HepG2 (cell line): ENCODE data around the gene STX10. TPM values are rescaled to one million over a fixed set of nuclear protein-coding genes. Genes with fewer than 3 reads are reported as not detected.

Experiments used
- ATF2 ChIP-seq: sonication (generic); formaldehyde crosslinking; IDR thresholded peaks from 2 replicates; pipeline ENCODE4 v1.4.0; 2020; ENCODE audit warnings: missing genetic modification reagents
- CENPBD1 ChIP-seq: sonication (generic); formaldehyde crosslinking; IDR thresholded peaks from 2 replicates; pipeline ENCODE4 v1.8.0; 2022; ENCODE audit warnings: missing genetic modification reagents, low read depth, mild to moderate bottlenecking, borderline replicate concordance
- EZH2 ChIP-seq: conservative IDR thresholded peaks from 2 replicates; pipeline ENCODE4 v1.6.1; 2012; ENCODE audit warnings: mild to moderate bottlenecking, low read depth, low read length, moderate library complexity
- FOXM1 ChIP-seq: sonication (generic); formaldehyde crosslinking; IDR thresholded peaks from 2 replicates; pipeline ENCODE4 v1.5.0; 2020; ENCODE audit warnings: missing genetic modification reagents
- HOXA5 ChIP-seq: sonication (generic); formaldehyde crosslinking; IDR thresholded peaks from 2 replicates; pipeline ENCODE4 v1.4.0; 2020; ENCODE audit warnings: missing genetic modification reagents
- IRF2 ChIP-seq: IDR thresholded peaks from 2 replicates; pipeline ENCODE4 v1.6.1; 2018; ENCODE audit warnings: missing genetic modification reagents, missing compliant biosample characterization
- KAT8 ChIP-seq: IDR thresholded peaks from 2 replicates; pipeline ENCODE4 v1.6.1; 2016; ENCODE audit warnings: missing genetic modification reagents, missing compliant biosample characterization
- MAZ ChIP-seq, 2 experiments: sonication (generic) in 1 of 2; formaldehyde crosslinking in 1 of 2; IDR thresholded peaks; 2 replicates each; pipeline versions ENCODE4 v1.5.0 to v1.6.1; 2012 to 2020; ENCODE audit warnings: low read depth in 2 of 2, mild to moderate bottlenecking in 2 of 2, borderline replicate concordance in 1 of 2, improper control_type of control experiment in 1 of 2, low read length in 1 of 2, missing genetic modification reagents in 1 of 2, moderate library complexity in 1 of 2
- MNT ChIP-seq: fragments of 450-650 bp; IDR thresholded peaks from 2 replicates; pipeline ENCODE4 v1.6.1; 2016
- TFDP2 ChIP-seq: sonication (generic); formaldehyde crosslinking; IDR thresholded peaks from 2 replicates; pipeline ENCODE4 v1.4.0; 2020; ENCODE audit warnings: missing genetic modification reagents
- TRAFD1 ChIP-seq: sonication (generic); formaldehyde crosslinking; IDR thresholded peaks from 2 replicates; pipeline ENCODE4 v1.5.1; 2020; ENCODE audit warnings: missing genetic modification reagents, mild to moderate bottlenecking, borderline replicate concordance
- ZBTB39 ChIP-seq: sonication (generic); formaldehyde crosslinking; IDR thresholded peaks from 2 replicates; pipeline ENCODE4 v1.5.0; 2020; ENCODE audit warnings: missing genetic modification reagents
- ZNF10 ChIP-seq: sonication (generic); formaldehyde crosslinking; IDR thresholded peaks from 2 replicates; pipeline ENCODE4 v1.4.0; 2020; ENCODE audit warnings: mild to moderate bottlenecking, low read depth, missing genetic modification reagents, borderline replicate concordance
- ZNF124 ChIP-seq: sonication (generic); formaldehyde crosslinking; IDR thresholded peaks from 2 replicates; pipeline ENCODE4 v1.4.0; 2020; ENCODE audit warnings: missing genetic modification reagents
- ZNF710 ChIP-seq: sonication (generic); formaldehyde crosslinking; IDR thresholded peaks from 2 replicates; pipeline ENCODE4 v1.5.0; 2020; ENCODE audit warnings: mild to moderate bottlenecking, missing genetic modification reagents, borderline replicate concordance
- polyA plus RNA-seq, 8 experiments: library from polyadenylated mRNA; depleted of rRNA in 3 of 8; stranded (reverse) in 7 of 8; unstranded in 1 of 8; fragments of >200 nt; fragmentation: Illumina TruSeq in 4 of 8; extraction: Trizol in 4 of 8; gene quantifications; 2 replicates each; pipeline versions ENCODE4 v1.2.1 to v1.2.3, GENCODE V29; 2011 to 2016; ENCODE audit warnings: low read depth in 4 of 8, missing spikeins in 1 of 8, mixed read lengths in 1 of 8; ENCODE audit not compliant: insufficient read depth in 1 of 8
- total RNA-seq, 5 experiments: library from RNA; depleted of rRNA; stranded (reverse); fragments of >200 nt; fragmentation: Illumina TruSeq; extraction: Trizol; gene quantifications; 2 replicates each; pipeline ENCODE4 v1.2.3, GENCODE V29; 2016; ENCODE audit warnings: low read depth in 1 of 5

STX10 gene
- total and polyA plus RNA-seq, 2 of the 13 experiments (the other 11 are each of a cell fraction or from before 2014, with no cell fraction given), result 47.9 to 66.4 TPM

- TF ChIP-seq MAZ (IDR thresholded peaks at IDR 0.05; ENCODE audit: borderline replicate concordance, low read depth, low read length), result peak; percentile 76; the same call in 1 of the 2 replicates
- TF ChIP-seq MAZ (CRISPR knock-in tag; IDR thresholded peaks at IDR 0.05; ENCODE audit: low read depth), result no peak; the same call in 1 of the 2 replicates
- no peak for TF ChIP-seq ZBTB39 (CRISPR knock-in tag)
- no peak for TF ChIP-seq CENPBD1 (CRISPR knock-in tag)
- TF ChIP-seq TFDP2 (CRISPR knock-in tag), result peak; percentile 73
- TF ChIP-seq TRAFD1 (CRISPR knock-in tag), result no peak
- TF ChIP-seq ZNF10 (CRISPR knock-in tag), result no peak
- TF ChIP-seq IRF2 (CRISPR knock-in tag), result no peak
- no peak for TF ChIP-seq ZNF124 (CRISPR knock-in tag)
- TF ChIP-seq HOXA5 (CRISPR knock-in tag), result no peak
- TF ChIP-seq FOXM1 (CRISPR knock-in tag), result no peak
- TF ChIP-seq ZNF710 (CRISPR knock-in tag), result no peak
- 0 out of 2 replicates have a peak, but pooled peaks have one; percentile 18 for TF ChIP-seq KAT8
- TF ChIP-seq ATF2 (CRISPR knock-in tag), result no peak
- TF ChIP-seq EZH2, result no peak
- TF ChIP-seq MNT, result no peak
Observed at GRCh38 chr19:13095934-13096927, 53.9 kb downstream of the STX10 start (continued).
